ENCODE data around the gene HEPACAM.

The HEPACAM gene

DNA sequence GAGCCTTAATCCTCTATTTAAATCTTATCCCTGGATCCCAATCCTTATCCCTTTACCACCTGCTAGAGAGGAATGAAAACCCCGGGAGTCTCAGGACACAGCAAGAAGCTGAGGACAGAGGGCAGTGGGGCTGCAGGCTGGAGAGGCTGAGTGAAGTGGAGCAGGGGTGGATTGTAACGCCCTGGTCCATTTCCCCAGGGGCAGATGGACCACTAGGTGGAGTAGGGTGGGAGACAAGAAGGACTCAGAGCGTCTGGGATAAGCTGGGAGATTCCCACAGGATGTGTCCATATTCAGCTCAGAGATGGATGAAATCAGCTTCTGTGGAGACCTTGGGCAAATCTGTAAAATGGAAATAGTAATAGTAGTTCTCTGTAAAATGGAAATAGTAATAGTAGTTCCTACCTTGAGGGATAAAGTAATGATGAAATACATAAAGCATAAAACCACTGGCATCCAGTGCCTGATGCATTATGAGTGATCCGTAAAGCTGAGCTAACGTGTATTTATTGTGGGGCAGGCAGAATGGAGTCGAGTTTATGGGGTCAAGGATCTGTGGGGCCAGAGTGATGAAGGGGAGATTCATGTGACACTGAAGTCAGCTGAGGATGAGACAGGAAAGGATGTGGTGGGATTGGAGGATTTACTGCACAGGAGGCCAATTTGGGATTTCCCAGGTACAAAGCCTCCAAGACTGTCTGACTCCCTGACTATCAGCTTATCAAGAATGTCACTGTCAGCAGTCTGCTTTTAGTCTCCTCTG, 36.3 kb downstream of the HEPACAM start:
- no peak for DNase-seq (ENCODE audit: low spot score)

DNA sequence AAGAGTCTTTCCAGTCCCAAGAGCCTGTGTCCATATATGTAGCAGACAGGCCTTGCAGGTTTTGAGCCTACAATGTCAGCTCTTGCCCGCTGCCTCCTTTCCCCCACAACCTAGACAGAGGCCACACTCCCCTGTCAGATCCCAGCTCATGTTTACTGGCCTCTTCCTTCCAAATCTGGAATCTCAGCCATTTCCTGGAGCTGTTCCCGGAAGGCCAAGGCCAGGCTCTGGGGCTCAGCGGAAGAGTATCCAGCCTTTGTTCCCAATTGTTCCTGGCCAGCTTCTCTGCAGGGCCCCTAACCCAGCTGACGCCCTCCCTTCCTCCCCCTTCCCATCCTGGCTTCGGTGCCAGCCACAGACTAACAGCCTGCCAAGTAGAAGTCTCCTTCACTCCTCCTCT, 37.1 kb downstream of the HEPACAM start:
- DNase-seq (ENCODE audit: low spot score): no peak

DNA sequence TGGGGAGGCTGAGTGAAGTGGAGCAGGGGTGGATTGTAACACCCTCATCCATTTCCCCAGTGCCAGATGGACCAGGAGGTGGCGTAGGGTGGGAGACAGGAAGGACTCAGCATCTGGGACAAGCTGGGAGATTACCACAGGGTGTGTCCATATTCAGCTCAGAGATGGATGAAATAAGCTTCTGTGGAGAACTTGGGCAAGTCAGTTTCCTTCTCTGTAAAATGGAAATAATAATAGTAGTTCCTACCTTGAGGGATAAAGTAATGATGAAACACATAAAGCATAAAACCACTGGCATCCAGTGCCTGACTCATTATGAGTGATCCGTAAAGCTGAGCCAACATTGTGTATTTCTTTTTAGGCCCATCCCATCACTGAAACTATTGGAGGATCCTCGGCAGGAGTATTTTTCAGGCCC, 37.6 kb downstream of the HEPACAM start:
- DNase-seq (ENCODE audit: low spot score): no peak

DNA sequence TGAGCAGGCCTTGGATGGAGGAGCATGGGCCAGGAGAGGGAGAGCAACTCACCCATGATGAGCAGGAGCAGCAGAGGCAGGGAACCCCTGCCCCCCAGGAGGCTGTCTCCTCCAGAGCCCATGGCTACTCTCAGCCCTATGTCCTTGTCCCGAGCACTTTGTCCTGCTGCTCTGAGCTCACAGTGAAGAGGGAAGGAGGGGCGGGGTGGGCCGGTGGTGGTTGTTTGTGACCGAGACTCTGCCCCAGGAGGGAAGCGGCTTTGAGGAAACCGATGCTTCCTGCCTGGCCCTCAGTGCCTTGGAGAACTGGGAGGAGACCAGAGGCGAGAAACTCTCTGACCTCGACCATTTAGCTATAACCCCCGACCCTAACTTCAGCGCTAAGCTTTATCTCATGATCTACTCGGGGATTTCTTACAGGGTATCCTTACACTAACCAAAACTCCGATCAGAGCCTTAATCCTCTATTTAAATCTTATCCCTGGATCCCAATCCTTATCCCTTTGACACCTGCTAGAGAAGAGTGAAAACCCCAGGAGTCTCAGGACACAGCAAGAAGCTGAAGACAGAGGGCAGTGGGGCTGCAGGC, 38.1 kb downstream of the HEPACAM start, which contains the start of gene ROBO4:
ROBO4 (minus strand) TSS at position 192 of the 589 bp plus-strand sequence; CDS start at position 122, 70 bp downstream.
- no peak for DNase-seq (ENCODE audit: low spot score)

DNA sequence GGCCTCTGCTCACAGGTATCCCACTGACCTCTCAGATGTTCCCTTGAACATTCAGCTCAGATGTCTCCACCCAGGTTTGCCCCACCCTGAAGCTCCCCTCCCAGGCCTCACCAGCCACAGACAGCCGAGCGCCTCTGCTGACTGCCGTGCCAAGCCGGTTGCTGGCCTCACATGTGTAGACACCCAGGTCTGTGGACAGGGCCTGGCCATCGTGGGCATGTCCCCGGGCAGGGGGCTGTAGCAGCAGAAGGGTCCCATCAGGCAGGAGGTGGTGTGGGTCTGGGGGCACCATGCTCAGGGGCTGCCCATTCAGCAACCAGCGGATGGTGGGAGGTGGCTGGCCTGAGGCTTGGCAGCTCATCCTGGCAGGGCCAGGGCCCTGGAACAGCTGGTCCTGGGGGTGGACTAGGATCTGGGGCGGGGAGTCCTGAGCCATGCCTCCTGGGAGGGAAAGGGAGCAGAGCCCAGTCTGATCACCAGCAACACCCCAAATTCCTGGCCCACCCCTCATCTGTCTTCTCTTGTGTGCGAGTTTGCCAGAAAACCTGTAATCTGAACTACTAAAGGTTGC, 38.9 kb downstream of the HEPACAM start:
- DNase-seq (ENCODE audit: low spot score): no peak

DNA sequence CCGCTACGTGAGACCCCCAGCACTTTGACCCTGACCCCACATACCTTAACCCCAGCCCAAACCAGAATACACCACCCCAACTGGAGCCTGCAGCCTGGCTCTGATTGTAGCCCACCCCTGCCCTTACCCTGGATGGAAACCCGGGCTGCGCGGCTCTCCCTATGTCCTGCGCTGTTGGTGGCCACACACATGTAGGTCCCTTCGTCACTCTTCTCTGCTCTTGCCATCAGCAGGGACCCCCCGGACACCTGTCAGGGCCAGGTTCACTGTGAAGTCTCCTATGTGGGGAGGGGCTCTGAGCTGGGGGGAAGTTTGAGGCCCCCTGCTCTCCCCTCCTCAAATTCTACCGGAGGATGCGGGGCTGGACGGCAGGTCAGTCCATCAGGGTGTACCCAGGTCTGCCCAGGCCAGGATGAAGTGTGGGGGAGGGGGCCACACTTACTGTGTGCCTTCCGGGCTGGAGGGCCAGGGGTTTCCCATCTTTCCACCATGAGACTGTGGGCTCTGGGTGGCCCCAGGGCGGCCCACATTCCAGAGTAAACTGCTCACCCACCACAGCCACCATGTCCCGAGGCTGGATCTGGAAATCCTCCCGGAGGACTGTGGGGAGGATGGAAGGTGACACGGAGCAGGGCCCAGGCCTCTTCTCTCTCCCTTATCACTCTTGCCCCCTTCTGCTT, 39.6 kb downstream of the HEPACAM start:
- DNase-seq (ENCODE audit: low spot score): no peak

DNA sequence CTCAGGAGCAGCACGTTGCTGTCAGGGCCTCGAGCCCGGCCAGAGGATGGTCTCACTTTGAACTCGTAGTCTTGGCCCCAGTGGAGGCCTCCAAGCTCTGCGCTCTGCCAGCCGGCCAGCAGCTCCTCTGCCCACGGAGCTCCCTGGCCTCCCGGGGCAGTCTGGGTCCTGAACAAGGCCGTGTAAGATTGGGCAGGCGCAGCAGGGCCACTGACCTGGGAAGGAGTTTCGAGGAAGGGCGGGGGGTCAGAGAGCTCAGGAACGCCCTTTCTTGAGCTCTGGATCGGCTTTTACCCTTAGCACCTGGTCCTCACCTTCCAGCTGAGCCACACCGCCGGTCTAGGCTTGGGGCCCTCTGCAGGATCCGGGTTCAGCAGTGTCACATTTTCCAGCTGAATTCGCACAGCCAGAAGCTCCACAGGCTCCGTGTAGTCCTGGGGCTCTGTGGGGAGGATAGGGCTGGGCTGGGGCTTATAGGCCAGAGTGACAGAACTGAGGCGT, 40.3 kb downstream of the HEPACAM start:
- no peak for DNase-seq (ENCODE audit: low spot score)

DNA sequence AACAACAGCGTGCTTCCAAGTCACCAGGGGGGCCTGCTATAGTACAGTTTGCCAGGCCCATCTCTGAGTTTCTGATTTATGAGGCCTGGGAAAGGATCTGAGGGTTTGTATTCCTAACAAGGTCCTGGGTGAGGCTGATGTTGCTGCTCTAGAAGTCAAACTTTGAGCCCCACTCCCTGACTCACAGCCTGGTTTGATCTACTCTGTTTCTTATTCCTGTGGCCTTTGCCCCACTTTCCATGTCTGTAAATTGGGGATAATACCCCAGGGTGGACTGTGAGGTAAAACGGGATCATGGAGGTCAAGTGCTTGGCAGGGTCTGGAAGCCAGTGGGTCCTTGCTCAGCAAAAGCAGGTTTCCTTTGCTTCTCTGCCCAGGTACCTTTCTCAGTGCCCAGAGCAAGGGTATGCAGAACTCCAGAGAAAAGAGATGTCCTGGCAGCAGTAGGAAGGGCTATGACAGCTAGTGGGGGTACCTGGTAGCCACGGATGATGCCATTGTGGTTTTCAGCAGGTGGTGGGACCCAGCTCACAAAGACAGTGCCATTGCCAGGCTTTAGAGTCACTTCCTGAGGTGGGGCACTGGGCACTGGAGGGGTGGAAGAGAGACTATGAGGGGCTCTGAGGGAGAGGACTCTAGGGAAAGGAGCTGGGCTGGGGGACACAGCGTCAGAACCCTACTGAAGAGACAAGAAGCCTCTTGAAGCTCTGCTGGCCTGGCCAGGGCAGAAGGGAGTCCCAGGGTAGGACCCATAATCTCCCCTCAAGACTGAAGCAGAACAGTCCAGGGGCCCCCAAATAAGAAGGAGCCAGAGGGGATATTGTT, 41.0 kb downstream of the HEPACAM start:
- no peak for DNase-seq (ENCODE audit: low spot score)

DNA sequence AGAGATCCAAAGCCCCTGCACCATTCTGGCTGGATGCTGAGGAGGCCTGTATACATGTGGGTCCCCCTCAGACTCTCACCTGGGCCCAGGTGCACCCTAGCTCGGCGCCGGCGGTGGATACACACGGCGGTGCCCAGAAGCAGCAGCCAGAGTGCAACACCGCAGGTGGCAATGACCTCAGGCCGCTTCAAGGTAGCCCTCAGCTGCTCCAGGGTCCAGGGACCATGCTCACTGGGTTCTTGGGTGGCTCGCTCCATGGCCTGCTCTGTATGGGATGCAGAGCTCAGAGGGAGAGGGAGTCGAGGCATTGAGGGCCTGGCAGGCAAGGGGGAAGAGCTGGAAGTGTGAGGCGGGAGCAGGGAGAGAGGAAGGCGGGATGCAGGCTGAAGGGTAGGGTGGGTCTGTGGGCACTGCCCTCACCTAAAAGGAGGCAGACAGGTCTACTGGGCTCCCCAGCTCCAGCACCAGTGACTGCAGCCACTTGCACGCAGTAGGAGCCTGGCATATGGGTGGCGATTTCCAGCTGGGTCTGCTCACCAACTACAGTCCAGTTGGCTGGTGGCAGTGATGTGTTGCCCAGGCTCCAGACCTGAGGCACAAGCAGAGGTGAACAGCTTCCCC, 42.0 kb downstream of the HEPACAM start:
- DNase-seq (ENCODE audit: low spot score): no peak

DNA sequence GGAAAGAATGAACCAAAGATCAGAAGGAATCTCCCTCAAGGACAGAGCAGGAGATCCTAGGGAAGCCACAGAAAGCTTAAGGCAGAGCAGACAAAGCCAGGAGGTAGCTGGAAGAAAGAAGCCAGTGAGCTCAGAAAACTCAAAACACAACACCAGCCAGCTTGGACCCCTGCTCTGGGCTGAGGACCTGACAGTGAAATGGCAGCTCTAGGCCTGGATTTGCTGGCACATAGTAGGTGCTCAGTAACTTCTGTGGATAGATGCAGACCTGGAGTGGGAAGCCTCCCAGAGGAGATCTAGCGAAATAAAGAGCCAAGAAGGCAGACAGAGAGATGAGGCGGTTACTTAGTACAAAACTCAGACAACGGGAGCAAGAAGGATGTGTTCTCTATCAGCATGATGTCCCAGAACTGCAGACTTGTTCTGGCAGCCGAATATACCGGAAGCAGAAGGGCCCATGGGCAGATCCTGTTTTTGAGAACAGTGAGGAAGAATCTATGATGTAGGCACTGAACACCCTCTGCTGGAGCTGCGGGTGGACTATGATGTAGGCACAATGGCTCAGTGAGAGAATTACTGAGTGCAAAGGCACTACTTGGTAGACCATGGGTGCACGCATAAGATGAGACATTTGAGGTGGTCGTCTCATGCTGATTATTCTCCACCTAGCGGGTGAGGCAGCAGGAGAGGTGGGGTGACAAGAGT, 42.9 kb downstream of the HEPACAM start:
- no peak for DNase-seq (ENCODE audit: low spot score)

DNA sequence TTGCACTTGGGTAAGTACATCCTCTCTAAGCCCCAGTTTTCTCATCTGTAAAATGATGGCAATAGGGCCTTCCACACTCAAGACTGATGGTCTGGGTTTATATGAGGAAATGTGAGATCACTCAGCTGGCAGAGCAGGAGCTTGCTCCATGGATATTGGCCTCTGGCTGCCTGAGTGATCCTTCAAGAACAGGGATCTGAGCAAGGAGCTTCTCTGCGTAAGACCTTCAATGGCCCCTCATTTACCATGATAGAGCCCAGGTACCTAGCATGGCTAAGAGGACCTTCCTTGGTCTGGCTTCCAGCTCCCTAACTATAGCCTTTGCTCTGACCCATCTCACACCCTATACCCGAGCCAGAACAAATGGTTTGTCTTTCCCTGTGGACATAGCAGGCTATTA, 43.7 kb downstream of the HEPACAM start:
- no peak for DNase-seq (ENCODE audit: low spot score)

DNA sequence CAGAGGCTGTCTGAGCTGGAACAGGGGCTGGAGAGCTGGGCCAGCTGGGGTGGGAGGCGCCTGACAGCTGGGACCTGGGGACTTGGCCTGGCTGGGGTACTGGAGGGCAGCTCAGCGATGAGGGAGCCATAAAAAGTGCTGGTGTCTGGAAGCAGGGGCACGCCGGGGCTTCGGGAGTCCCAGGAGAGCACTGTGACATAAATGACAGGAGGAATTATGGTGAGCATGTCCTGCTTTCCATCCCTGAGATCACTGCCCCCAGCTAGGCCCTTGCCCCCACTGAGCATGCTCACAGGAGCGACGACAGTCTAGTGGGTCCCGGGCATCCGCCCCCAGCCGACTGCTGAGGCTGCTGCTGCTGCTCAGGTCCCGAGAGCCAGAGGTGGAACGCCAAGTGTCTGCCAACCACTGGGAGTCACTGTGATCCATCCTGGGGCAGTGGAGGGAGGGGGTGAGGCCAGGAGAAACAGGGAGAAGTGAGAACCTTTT, 44.4 kb downstream of the HEPACAM start:
- DNase-seq (ENCODE audit: low spot score): no peak

DNA sequence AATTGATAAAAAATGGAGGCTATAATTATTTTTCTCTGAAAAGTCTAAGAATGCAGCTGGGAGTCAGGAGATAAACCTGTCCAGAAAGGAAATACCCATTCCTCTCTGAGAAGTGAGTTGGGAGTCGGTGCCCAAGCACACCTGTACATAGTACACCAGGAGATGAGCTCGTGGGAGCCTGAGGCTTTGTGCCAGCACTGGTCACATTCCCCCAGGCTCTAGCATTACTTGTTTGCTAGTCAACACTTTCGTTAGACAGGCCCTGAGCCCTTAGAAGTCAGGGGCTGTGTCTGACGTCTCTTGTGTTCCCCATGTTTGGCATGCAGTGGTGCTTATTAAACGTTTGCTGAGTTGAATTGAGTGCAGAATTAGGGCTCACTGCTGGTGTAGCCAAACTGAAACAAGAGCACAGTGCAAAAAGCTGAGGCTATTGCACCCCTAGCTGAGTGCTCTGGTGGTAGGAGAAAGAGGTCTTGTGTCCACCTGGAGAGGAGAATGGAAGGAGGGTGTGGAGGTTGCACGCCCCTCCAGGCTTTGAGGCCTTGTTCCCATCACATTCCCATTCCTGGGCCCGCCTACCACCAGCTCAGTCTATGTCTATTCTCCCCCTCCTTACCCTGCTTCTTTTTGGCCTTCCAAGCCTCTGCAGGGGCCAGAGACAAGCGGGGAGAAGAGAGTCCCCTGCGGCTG, 45.0 kb downstream of the HEPACAM start:
- DNase-seq (ENCODE audit: low spot score): no peak

DNA sequence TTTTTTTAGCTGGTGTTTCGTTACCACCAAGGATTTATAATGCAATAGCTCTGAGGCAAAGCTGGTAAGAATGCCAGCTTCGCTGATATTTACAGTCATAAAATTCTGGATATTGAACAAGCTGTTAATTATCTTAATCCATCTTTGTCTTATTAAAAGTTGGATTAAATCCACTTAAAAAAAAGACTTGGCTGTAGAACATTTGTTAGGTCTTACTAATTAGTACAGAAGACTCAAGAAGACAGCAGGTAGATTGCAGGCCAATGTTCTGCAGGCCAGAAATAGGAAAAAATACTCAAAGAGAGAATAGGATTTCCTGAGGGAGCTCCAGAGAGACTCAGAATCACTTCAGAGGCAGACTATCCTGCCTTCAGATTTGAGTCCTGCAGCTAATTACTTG, 45.7 kb downstream of the HEPACAM start:
- no peak for DNase-seq (ENCODE audit: low spot score)

DNA sequence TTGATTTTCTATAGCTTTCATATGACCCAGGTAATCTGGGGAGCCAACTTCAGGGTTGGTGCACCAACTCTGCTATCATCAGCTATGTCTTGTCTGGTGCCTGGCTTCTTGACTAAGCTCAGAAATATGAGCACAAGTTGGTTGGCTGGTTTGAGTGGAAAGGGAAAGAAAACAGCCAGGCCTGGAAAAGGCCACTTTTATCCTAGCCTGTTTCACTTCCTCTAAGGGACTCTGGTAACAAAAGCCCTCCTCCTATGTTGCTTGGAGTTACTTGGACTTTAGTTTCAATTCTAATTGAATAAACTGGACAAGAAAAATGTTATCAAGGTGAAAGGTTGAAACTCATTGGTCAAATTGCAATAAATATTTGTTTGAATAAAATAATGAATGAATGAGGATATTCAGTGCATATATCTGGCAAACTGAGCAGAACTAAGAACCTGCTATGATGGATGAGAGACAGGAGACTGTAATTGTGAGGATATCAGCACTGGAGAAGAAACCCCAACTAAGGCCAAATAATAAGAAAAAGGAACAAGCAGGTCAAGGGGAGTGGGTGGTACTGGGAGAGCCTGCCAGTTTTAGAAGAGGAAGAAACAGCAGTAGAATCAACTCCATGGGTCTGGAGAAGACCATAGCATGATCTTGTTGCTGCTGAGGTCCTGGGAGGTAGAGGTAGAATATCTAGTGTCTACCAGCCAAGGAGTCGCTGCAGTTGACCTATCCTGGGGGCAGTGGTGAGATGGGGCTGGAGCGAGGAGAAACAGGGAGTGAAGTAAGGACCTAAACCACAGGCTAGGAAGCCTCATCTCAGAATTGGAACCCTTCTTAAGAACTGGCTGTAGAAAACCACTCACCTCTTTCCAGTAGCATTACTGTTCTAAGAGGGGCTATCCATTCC, 46.4 kb downstream of the HEPACAM start:
- no peak for DNase-seq (ENCODE audit: low spot score)

DNA sequence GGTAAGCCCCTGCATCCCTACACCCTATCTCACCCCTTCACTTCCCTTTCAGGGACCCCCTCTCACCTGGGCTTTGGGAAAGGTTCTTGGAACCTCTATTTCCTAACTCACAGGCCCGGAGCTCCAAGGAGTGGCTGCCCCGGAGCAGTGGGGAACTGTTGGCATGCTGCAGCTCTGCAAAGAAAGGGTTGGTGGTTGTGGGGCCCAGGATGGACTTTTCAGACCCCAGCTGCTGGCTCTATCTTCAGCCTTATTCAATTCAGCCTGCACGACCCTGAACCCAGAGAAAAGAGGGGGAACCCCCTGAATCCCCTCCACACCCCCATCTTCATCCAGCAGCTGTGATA, 48.2 kb downstream of the HEPACAM start:
- DNase-seq (ENCODE audit: low spot score): no peak

DNA sequence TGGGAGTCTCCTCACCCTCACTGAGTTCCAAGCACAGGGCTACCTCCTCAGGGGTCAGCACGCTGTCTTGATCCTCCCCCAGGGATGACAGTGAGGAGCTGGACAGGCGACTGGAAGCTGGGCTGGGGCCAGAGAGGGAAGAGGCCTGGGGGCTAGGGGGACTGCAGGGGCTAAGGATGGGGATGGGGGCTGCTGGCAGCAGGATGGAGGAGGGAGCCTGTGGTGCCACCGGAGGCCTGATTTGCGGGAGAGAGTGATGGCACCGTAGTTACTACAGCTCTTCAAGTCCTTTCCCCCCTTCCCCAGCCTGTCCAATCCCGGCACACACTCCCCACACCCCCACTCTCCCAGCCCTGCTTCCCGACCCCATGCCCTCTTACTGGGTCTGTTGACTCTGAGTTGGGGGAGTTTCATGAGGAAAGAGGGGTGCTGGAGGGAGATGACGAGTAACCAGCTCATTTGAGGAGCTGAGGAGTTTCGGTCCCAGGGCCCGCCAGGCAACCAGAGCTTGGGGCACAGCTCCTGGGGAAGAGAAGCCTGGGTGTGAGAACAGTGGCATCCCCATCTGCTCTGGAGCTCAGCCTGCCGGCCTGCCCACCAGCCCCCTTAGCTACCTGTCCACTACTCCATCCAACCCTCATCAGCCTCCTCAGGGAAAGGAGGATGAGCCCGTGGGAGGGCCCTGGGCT, 48.7 kb downstream of the HEPACAM start:
- DNase-seq (ENCODE audit: low spot score): no peak

DNA sequence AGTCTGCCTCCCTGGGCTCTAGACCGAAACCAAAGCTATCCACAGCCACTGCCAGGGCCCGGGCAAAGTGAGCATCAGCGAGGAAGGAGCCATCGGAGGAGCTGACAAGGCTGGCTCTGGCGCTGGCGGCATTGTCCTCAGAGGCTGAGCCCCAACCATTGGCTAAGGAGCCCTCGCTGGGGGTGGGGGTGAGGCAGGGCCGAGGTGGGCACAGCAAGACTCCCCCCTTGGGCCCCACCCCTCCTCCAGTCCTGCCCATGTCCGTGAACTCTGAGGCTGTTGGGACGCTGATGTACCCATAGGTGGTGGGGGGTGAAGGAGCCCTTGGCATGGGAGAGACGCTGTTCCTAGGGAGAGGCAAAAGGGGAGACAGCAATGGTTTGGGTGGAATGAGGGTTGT, 49.4 kb downstream of the HEPACAM start:
- no peak for DNase-seq (ENCODE audit: low spot score)

Measured in germinal center (tissue), 1 donor.